ACC112 (cell line): ENCODE measurements around the gene SNAP25.

Experiments used
- H2AFZ ChIP-seq: fragments of 200-600 bp; sonication (generic); one replicate; pipeline ENCODE4 v1.6.0; 2017; ENCODE audit warnings: antibody characterized with exemption, low read length; ENCODE audit not compliant: unreplicated experiment
- H3K27ac ChIP-seq: fragments of 200-600 bp; sonication (generic); 2 replicates; pipeline ENCODE4 v1.5.1; 2014; ENCODE audit warnings: low read depth, mild to moderate bottlenecking, antibody characterized with exemption, low read length, moderate library complexity
- H3K27me3 ChIP-seq: fragments of 200-600 bp; sonication (generic); 2 replicates; pipeline ENCODE4 v1.6.1; 2014; ENCODE audit warnings: mild to moderate bottlenecking, antibody characterized with exemption, low read length, moderate library complexity, mixed read lengths; ENCODE audit not compliant: insufficient read depth
- H3K36me3 ChIP-seq: fragments of 200-600 bp; sonication (generic); 2 replicates; pipeline ENCODE4 v1.6.1; 2016; ENCODE audit warnings: mild to moderate bottlenecking, antibody characterized with exemption, low read length, moderate library complexity, mixed read lengths; ENCODE audit not compliant: insufficient read depth
- H3K4me1 ChIP-seq: fragments of 200-600 bp; sonication (generic); one replicate; pipeline ENCODE4 v1.6.1; 2016; ENCODE audit warnings: low read length, mixed read lengths; ENCODE audit not compliant: insufficient read depth, unreplicated experiment, control insufficient read depth
- H3K4me3 ChIP-seq: fragments of 200-600 bp; sonication (generic); 2 replicates; pipeline ENCODE4 v1.5.1; 2014; ENCODE audit warnings: mild to moderate bottlenecking, low read depth, low read length
- H3K79me2 ChIP-seq: fragments of 200-600 bp; sonication (generic); one replicate; pipeline ENCODE4 v1.6.0; 2016; ENCODE audit warnings: low read length; ENCODE audit not compliant: control insufficient read depth, unreplicated experiment, insufficient read depth

The SNAP25 gene

DNA sequence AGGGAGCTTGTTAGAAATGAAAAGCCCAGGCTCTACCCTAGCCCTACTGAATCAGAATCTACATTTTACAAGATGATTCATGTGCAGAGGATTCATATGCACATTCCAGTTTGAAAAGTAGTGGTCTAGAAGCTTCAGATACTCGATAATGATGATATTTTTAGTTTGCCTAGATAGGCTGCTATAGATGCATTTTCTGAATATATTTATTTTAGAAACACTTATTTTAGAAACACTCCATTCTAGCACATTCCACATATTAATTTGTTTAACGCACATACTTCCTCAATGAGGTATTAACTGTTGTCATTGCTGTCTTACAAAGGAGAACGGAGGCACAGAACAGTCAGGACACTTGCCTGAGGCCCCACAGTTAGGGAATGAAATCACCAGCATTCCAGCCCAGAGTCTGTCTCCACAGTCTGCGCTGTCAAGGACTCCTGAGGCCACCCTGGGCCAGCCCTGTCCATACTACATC, 64.4 kb downstream of the SNAP25 start:
- no peaks in the 10 kb centered on the region for H3K27me3 ChIP-seq
- no peak overlapping the region for H3K27ac ChIP-seq
- H3K79me2 ChIP-seq: no peaks in the 10 kb centered on the region
- no peak overlapping the region for H2AFZ ChIP-seq
- H3K4me3 ChIP-seq: no peak overlapping the region
- H3K36me3 ChIP-seq: peaks cover 5% of the 10 kb centered on the region; the same call in 1 of the 2 replicates
- H3K4me1 ChIP-seq: no peaks in the 10 kb centered on the region

GRCh38 chr20:10286356-10286755, 67.7 kb downstream of the SNAP25 start:
- Histone ChIP-seq H3K4me1 (no peaks in the 10 kb centered on the region), H3K27ac (no peak overlapping the region), H3K27me3 (no peaks in the 10 kb centered on the region), H3K4me3 (no peak overlapping the region), H3K36me3 (no peaks in the 10 kb centered on the region), H3K79me2 (no peaks in the 10 kb centered on the region), H2AFZ (no peak overlapping the region)

GRCh38 chr20:10288421-10288820, 69.8 kb downstream of the SNAP25 start:
- Histone ChIP-seq H3K79me2 (no peaks in the 10 kb centered on the region), H3K27me3 (no peaks in the 10 kb centered on the region), H3K4me1 (no peaks in the 10 kb centered on the region), H3K4me3 (no peak overlapping the region), H3K36me3 (no peaks in the 10 kb centered on the region), H3K27ac (no peak overlapping the region), H2AFZ (no peak overlapping the region)

DNA sequence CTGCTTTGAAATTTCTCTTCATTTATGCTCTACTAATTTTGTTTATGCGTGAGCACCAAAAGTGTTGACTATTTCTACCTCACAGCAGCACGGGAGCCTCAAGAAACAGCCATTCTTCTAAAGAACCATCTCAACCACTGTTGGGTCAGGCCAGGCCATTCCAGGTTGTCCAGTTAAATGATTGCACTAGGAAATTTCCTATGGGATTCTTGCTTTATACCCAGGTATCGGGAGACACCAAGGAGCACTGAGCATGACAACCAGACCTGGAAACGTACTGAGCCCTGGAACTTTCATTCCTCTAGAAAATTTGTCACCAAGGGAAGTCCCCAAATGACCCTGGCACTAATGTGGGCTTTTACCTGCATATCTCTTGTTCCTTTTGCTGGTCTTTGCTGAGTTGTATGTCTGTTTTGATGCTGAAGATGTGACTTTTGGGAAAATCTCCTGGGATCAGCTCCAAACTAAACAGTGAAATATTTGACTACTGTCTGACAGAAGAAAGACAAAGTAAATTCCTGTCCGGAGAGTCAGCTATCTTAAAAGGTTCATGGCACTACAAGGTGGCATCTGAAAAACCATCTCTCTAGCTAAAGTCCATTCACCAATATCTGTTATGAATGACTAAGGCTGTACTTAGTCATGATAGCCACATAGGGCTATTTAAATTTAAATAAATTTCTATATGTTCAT, 70.5 kb downstream of the SNAP25 start:
- Histone ChIP-seq H3K79me2 (no peaks in the 10 kb centered on the region), H3K27me3 (no peaks in the 10 kb centered on the region), H3K4me1 (no peaks in the 10 kb centered on the region), H2AFZ (no peak overlapping the region), H3K4me3 (no peak overlapping the region), H3K27ac (no peak overlapping the region), H3K36me3 (no peaks in the 10 kb centered on the region)

GRCh38 chr20:10291568-10292248, 73.1 kb downstream of the SNAP25 start:
- H3K4me3 ChIP-seq: no peak overlapping the region
- H3K36me3 ChIP-seq: no peaks in the 10 kb centered on the region
- no peak overlapping the region for H2AFZ ChIP-seq
- H3K27me3 ChIP-seq: no peaks in the 10 kb centered on the region
- H3K27ac ChIP-seq: no peak overlapping the region
- H3K4me1 ChIP-seq: no peaks in the 10 kb centered on the region
- H3K79me2 ChIP-seq: no peaks in the 10 kb centered on the region

DNA sequence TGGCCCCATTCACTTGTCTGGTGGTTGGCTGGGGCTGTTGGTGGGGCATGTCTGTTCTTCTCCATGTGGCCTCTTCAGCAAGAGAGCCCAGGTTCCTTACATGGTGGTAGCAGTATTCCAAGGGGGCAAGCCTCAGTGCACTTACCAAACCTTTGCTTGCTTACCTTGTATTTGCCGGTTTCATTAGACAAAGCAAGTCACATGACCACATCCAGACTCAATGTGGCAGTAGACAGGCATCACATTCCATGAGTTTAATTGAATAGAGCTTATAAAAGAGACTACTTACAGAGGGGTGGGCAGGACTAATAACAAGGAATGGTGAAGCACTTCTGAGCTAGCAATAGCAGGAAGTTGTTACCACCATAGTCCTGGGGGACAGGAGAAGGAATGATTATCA, 78.6 kb downstream of the SNAP25 start:
- Histone ChIP-seq H3K27ac (no peak overlapping the region), H2AFZ (no peak overlapping the region), H3K79me2 (no peaks in the 10 kb centered on the region), H3K27me3 (no peaks in the 10 kb centered on the region), H3K36me3 (no peaks in the 10 kb centered on the region), H3K4me1 (peaks cover 13% of the 10 kb centered on the region), H3K4me3 (no peak overlapping the region)

DNA sequence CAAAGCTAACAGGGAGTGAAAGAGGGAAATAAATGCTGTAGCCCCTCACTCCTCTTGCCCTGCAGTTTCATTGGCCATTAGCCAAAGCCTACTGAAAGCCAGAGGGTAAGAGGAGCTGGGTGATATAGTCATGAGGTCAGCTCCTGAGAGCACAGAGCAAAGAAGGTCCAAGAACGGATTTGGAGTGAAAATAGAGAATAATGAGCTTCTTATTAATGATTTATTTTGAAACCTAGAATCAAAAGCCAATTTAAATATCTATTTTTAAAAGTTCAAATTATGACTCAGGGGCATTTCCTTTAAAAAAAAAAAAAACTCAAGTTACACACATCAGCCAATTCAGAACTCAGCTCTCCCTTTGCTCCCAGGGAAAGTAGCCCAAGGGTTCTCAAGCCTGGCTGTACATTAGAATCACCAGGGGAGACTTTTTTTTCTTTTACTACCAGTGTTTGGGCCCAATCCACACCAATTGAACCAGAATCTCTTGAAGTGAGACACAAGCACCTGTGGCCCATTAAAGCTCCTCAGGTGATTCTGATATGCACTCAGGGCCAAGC, 79.1 kb downstream of the SNAP25 start:
- no peak overlapping the region for H2AFZ ChIP-seq
- no peak overlapping the region for H3K4me3 ChIP-seq
- no peak overlapping the region for H3K27ac ChIP-seq
- H3K4me1 ChIP-seq: peaks cover 13% of the 10 kb centered on the region
- no peaks in the 10 kb centered on the region for H3K27me3 ChIP-seq
- no peaks in the 10 kb centered on the region for H3K79me2 ChIP-seq
- H3K36me3 ChIP-seq: no peaks in the 10 kb centered on the region

- Histone ChIP-seq H2AFZ (no peak overlapping the region), H3K4me3 (no peak overlapping the region), H3K36me3 (no peaks in the 10 kb centered on the region), H3K27me3 (no peaks in the 10 kb centered on the region), H3K4me1 (peaks cover 36% of the 10 kb centered on the region), H3K79me2 (no peaks in the 10 kb centered on the region), H3K27ac (no peak overlapping the region)
Observed at GRCh38 chr20:10300582-10301446, 82.2 kb downstream of the SNAP25 start.

GRCh38 chr20:10303852-10304251, 85.2 kb downstream of the SNAP25 start:
- H3K36me3 ChIP-seq: no peaks in the 10 kb centered on the region
- H3K4me3 ChIP-seq: no peak overlapping the region
- H2AFZ ChIP-seq: no peak overlapping the region
- H3K4me1 ChIP-seq: peaks cover 50% of the 10 kb centered on the region
- H3K27ac ChIP-seq: no peak overlapping the region
- H3K79me2 ChIP-seq: no peaks in the 10 kb centered on the region
- H3K27me3 ChIP-seq: no peaks in the 10 kb centered on the region

- Histone ChIP-seq H3K27ac (no peak overlapping the region), H3K4me1 (peaks cover 55% of the 10 kb centered on the region), H2AFZ (no peak overlapping the region), H3K36me3 (no peaks in the 10 kb centered on the region), H3K79me2 (no peaks in the 10 kb centered on the region), H3K27me3 (no peaks in the 10 kb centered on the region), H3K4me3 (no peak overlapping the region)
Observed at GRCh38 chr20:10304471-10305046, 85.9 kb downstream of the SNAP25 start.
